ENCODE measurements around the gene IRS1. TPM values are rescaled to one million over a fixed set of nuclear protein-coding genes. Genes with fewer than 3 reads are reported as not detected.

Gene IRS1, protein sequence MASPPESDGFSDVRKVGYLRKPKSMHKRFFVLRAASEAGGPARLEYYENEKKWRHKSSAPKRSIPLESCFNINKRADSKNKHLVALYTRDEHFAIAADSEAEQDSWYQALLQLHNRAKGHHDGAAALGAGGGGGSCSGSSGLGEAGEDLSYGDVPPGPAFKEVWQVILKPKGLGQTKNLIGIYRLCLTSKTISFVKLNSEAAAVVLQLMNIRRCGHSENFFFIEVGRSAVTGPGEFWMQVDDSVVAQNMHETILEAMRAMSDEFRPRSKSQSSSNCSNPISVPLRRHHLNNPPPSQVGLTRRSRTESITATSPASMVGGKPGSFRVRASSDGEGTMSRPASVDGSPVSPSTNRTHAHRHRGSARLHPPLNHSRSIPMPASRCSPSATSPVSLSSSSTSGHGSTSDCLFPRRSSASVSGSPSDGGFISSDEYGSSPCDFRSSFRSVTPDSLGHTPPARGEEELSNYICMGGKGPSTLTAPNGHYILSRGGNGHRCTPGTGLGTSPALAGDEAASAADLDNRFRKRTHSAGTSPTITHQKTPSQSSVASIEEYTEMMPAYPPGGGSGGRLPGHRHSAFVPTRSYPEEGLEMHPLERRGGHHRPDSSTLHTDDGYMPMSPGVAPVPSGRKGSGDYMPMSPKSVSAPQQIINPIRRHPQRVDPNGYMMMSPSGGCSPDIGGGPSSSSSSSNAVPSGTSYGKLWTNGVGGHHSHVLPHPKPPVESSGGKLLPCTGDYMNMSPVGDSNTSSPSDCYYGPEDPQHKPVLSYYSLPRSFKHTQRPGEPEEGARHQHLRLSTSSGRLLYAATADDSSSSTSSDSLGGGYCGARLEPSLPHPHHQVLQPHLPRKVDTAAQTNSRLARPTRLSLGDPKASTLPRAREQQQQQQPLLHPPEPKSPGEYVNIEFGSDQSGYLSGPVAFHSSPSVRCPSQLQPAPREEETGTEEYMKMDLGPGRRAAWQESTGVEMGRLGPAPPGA (N-terminal part only)
- 12.8 to 18.7 TPM (median 18.2 TPM) in 5 replicates for total RNA-seq (2022; extraction: Qiagen RNA extraction; ENCODE audit: low read depth)

DNA sequence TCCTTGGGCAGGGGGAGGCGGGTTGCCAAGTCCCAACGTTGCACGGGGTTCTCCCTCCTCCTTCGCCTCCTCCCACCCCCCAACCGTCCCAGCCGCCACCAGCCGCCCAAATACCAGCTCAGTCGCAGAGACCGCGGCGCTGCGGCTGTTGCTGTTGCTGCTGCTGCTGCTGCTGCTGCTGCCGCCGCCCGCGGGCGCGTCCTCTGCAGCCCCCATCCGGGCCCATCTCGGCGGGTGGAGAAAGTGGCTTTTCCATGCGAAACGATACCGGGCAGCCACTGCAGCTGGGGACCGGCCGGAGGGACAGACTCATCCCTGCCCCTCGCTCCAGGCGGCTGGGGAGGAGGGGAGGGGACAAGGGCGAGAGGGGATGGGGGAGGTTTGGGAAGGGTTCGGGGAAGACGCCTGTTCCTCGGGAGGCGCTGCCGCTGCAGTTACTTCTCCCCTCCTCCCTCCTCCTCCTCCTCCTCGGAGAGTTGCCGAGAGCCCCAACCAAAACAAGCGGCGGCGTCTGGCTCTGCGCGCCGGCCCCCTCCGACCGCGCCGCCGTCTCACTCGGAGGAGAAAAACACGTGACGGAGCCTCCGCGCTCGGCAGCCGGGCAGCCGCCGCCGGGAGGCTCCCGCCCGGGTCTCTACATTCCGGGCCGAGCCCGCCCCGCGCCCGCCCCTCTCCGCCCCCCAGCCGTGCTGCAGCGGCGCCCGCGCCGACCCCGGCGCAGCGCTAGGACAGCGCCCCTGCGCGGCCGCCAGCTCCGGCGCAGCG is at the start of gene IRS1:
Gene IRS1, minus strand, starts transcription at position 610 of the 765 bp plus-strand sequence. CDS start 1,082 bp downstream, outside the sequence.

DNA sequence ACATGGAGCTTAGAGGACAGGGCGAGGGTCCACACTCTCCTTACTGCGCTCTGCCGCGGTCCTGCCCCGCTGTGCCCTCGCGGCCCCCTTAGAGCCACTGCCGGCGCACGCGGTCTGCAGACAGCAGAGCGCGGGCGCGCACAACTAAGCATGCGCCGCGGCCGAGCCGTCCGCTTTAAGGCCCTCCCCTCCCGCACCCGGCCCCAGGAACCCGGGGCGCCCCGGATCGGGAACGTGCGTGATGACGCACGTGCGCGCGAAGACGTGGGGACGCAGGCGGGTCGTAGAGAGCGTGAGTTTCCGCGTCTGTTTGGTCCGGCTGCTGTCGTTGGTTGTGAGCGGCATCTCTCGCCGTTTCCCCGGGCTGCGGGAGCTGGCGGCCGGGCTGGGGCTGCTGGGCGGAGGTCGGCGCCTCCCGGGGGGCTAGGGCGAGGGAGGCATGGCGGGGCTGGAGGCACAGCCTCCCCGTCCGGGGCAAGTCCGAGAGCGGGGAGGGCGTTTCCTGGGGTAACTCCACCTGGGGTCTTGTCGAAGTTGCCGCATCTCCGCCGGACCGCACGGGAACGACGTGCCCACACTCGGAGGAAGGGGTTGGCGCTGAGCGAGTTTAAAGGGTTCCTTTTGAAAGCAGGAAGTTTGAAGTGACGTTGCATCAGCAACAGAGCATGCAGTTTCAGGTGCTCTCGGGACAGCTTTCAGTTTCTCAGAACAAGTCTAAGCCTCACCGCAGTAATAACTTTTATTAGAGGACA is 36.4 kb upstream of the IRS1 start, which contains the start of gene RHBDD1:
Gene RHBDD1, plus strand, starts transcription at position 259 of the 752 bp plus-strand sequence. CDS start 28,640 bp downstream, outside the sequence.

Other genes with a start within 250 kb of the IRS1 start
- gene RHBDD1, start 36.2 kb upstream of the IRS1 start, total RNA-seq (2022; extraction: Qiagen RNA extraction; ENCODE audit: low read depth): 6.9 to 11.5 TPM (median 9.4 TPM) in 5 replicates